Loucy (cell line): Measurements from ENCODE around the gene RAPH1.
"Not testable (repeated sequence)": the region's sequence is repeated elsewhere in the genome, so short reads cannot be mapped to it uniquely, and the experiment has no call there.

Experiments used
- H2AFZ ChIP-seq: fragments of 200-600 bp; sonication (generic); 2 replicates; pipeline ENCODE4 v1.6.0; 2016; ENCODE audit warnings: antibody characterized with exemption, mild to moderate bottlenecking, low read length, moderate library complexity
- H3F3A ChIP-seq: fragments of 200-600 bp; 2 replicates; pipeline ENCODE4 v1.6.0; 2016; ENCODE audit warnings: antibody characterized with exemption, low read depth, mild to moderate bottlenecking
- H3K27me3 ChIP-seq: fragments of 200-600 bp; sonication (generic); 2 replicates; pipeline ENCODE4 v1.6.1; 2014; ENCODE audit warnings: low read length, mild to moderate bottlenecking; ENCODE audit not compliant: insufficient read depth, poor library complexity, severe bottlenecking
- H3K36me3 ChIP-seq: fragments of 200-600 bp; sonication (generic); 2 replicates; pipeline ENCODE4 v1.6.1; 2016; ENCODE audit warnings: low read length; ENCODE audit not compliant: insufficient read depth
- H3K4me1 ChIP-seq: fragments of 200-600 bp; sonication (generic); 2 replicates; pipeline ENCODE4 v1.5.1; 2014; ENCODE audit warnings: low read length, mild to moderate bottlenecking; ENCODE audit not compliant: insufficient read depth, poor library complexity, severe bottlenecking
- H3K4me2 ChIP-seq: fragments of 200-600 bp; sonication (generic); 2 replicates; pipeline ENCODE4 v1.6.0; 2014; ENCODE audit warnings: antibody characterized with exemption, low read length, low read depth, mild to moderate bottlenecking; ENCODE audit not compliant: poor library complexity, severe bottlenecking
- H3K4me3 ChIP-seq: fragments of 200-600 bp; sonication (generic); 2 replicates; pipeline ENCODE4 v1.5.1; 2014; ENCODE audit warnings: low read length, mild to moderate bottlenecking, mixed read lengths; ENCODE audit not compliant: poor library complexity, severe bottlenecking
- H3K79me2 ChIP-seq: fragments of 200-600 bp; sonication (generic); 2 replicates; pipeline ENCODE4 v1.6.1; 2014; ENCODE audit warnings: low read length; ENCODE audit not compliant: insufficient read depth
- H3K9ac ChIP-seq: fragments of 200-600 bp; sonication (generic); 2 replicates; pipeline ENCODE4 v1.6.0; 2014; ENCODE audit warnings: mild to moderate bottlenecking, low read depth, low read length, moderate library complexity; ENCODE audit not compliant: poor library complexity, severe bottlenecking
- H3K9me2 ChIP-seq: fragments of 200-600 bp; sonication (generic); replicated peaks from 2 replicates; pipeline ENCODE4 v1.6.1; 2016; ENCODE audit warnings: low read depth, low read length, mixed read lengths
- H3K9me3 ChIP-seq: fragments of 200-600 bp; sonication (generic); 2 replicates; pipeline ENCODE4 v1.6.1; 2014; ENCODE audit warnings: mild to moderate bottlenecking, antibody characterized with exemption, low read length, low read depth; ENCODE audit not compliant: insufficient read depth
- H4K20me1 ChIP-seq: fragments of 200-600 bp; sonication (generic); 2 replicates; pipeline ENCODE4 v1.6.0; 2014; ENCODE audit warnings: antibody characterized with exemption, low read length, mild to moderate bottlenecking; ENCODE audit not compliant: insufficient read depth, poor library complexity, severe bottlenecking
- EZH2phosphoT487 ChIP-seq: fragments of 200-600 bp; IDR thresholded peaks from 2 replicates; pipeline ENCODE4 v1.6.1; 2018; ENCODE audit warnings: antibody characterized with exemption, mild to moderate bottlenecking, moderate library complexity, borderline replicate concordance
- TF ChIP-seq, protein P1 (sequence below): fragments of 200-600 bp; sonication (generic); conservative IDR thresholded peaks from 2 replicates; pipeline ENCODE4 v1.5.1; 2014; ENCODE audit warnings: mild to moderate bottlenecking, antibody characterized with exemption, low read length

RAPH1 gene

DNA sequence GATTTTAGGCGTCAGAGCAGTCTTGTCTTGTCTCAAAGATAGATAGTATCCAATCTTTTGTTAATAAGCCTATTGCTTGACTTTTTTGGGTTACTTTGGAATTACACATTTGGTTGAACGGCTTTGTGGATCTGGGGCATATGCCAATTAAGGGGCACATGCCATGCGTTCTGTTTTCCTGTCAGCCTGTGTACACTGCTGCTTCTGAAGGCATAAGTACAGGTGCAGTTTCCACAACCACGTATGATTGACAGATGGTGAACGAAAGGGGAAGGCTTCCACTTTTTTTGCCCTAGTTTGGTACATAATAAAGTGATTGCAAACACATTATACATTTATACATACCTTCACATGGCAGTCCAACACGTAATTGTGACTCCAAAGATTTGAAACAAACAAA is 102.3 kb downstream of the RAPH1 start:
- H3K4me2 ChIP-seq, result no peak overlapping the region
- peaks cover 10% of the 10 kb centered on the region for H3K36me3 ChIP-seq

DNA sequence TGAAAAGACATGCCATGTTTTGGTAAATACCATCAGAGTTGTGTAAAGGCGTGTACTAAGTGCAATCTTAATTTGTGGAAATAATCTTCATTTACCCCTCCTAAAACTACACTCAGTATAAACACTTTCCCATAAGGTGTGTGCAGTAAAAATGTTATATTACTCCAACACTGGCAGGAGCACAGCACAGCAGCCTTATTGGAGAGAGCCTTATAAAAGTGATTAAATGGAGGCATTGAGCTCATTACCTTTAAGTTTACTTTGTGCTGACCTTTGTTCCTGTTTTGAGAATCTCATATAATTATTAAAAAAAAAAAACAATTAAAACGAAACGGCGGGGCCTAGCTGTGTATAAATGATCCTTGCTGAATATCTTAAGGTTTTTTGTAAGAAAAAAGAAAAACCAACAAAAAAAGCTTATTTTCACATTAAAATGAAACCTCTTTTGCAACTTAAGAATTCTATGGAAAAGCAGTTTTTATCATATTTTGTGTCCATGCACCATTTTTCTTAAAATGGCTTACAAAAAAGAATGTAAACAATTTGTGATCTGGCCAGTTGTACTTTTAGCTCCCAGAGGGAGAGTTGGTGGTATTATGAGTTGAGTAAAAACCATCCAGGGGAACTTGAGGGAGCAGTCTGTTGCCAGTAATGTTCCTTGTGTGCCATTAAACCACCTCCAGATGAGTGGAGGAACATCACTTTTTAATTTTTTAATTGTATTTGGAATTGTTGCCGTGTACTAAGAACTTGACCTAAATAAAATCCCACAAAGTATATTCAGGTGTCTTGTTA is 103.5 kb downstream of the RAPH1 start:
- Histone ChIP-seq H3K9me2 (no peaks in the 10 kb centered on the region), H3K36me3 (peaks cover 19% of the 10 kb centered on the region), H3K27me3 (no peaks in the 10 kb centered on the region), H3K9me3 (no peaks in the 10 kb centered on the region), H3K4me2 (no peak overlapping the region), H3K9ac (no peak overlapping the region), H3F3A (no peaks in the 10 kb centered on the region), H3K4me3 (no peak overlapping the region), H3K4me1 (no peaks in the 10 kb centered on the region), H4K20me1 (no peaks in the 10 kb centered on the region), H2AFZ (no peak overlapping the region), H3K79me2 (no peaks in the 10 kb centered on the region)
- TF ChIP-seq, protein P1, sequence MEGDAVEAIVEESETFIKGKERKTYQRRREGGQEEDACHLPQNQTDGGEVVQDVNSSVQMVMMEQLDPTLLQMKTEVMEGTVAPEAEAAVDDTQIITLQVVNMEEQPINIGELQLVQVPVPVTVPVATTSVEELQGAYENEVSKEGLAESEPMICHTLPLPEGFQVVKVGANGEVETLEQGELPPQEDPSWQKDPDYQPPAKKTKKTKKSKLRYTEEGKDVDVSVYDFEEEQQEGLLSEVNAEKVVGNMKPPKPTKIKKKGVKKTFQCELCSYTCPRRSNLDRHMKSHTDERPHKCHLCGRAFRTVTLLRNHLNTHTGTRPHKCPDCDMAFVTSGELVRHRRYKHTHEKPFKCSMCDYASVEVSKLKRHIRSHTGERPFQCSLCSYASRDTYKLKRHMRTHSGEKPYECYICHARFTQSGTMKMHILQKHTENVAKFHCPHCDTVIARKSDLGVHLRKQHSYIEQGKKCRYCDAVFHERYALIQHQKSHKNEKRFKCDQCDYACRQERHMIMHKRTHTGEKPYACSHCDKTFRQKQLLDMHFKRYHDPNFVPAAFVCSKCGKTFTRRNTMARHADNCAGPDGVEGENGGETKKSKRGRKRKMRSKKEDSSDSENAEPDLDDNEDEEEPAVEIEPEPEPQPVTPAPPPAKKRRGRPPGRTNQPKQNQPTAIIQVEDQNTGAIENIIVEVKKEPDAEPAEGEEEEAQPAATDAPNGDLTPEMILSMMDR, result no peak
- TF ChIP-seq EZH2phosphoT487, result no peak

More for the DNA sequence above, 102.3 kb downstream of the RAPH1 start:
- Histone ChIP-seq H3K9ac (no peak overlapping the region), H3F3A (no peaks in the 10 kb centered on the region), H3K27me3 (no peaks in the 10 kb centered on the region), H3K9me2 (no peaks in the 10 kb centered on the region), H2AFZ (no peak overlapping the region), H3K79me2 (no peaks in the 10 kb centered on the region), H3K4me1 (no peaks in the 10 kb centered on the region), H3K9me3 (no peaks in the 10 kb centered on the region), H4K20me1 (no peaks in the 10 kb centered on the region), H3K4me3 (no peak overlapping the region)
- TF ChIP-seq, protein P1, result no peak
- TF ChIP-seq EZH2phosphoT487, result no peak

DNA sequence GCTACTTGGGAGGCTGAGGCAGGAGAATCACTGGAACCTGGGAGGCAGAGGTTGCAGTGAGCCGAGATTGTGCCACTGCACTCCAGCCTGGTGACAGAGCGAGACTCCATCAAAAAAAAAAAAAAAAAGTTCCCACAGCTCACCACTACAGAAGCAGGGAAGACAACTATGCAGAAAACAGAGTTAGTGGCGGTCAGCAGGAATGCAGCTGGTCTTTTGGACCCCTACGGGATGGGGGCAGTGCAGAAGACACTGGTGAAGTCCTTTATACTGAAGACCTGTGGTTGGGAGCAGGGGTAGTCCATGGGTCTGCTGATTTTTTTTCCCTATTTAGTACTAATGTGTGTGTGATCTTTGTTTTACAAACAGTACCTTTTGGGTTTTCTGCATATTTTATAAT is 105.5 kb downstream of the RAPH1 start:
- H3F3A ChIP-seq, result not testable (repeated sequence)
- peaks cover 23% of the 10 kb centered on the region for H3K36me3 ChIP-seq

DNA sequence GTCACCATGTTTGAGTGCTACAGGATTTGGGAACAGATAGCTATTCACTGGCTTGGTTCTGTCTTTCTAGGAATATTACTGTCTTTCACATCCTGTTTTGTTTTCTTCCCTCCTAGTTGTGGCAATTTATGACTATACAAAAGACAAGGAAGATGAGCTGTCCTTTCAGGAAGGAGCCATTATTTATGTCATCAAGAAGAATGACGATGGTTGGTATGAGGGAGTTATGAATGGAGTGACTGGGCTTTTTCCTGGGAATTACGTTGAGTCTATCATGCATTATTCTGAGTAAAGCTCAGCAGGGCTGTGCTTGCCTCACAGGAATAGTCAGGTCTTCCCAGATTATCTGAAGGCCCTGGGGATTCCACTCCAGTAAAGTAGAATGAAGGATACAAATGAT is 108.0 kb downstream of the RAPH1 start:
- H3K36me3 ChIP-seq, result peaks cover 46% of the 10 kb centered on the region
- H4K20me1 ChIP-seq, result no peaks in the 10 kb centered on the region
- no peak overlapping the region for H3K9ac ChIP-seq
- H3F3A ChIP-seq, result no peaks in the 10 kb centered on the region
- H3K9me2 ChIP-seq, result no peaks in the 10 kb centered on the region
- TF ChIP-seq, protein P1, result no peak
- TF ChIP-seq EZH2phosphoT487, result no peak
- no peak overlapping the region for H2AFZ ChIP-seq
- no peaks in the 10 kb centered on the region for H3K4me1 ChIP-seq
- no peaks in the 10 kb centered on the region for H3K9me3 ChIP-seq
- H3K4me3 ChIP-seq, result no peak overlapping the region
- H3K27me3 ChIP-seq, result no peaks in the 10 kb centered on the region
- H3K79me2 ChIP-seq, result no peaks in the 10 kb centered on the region
- H3K4me2 ChIP-seq, result no peak overlapping the region

More for the DNA sequence above, 105.5 kb downstream of the RAPH1 start:
- H3K4me3 ChIP-seq, H3K9me2 ChIP-seq, H3K4me1 ChIP-seq, H3K9me3 ChIP-seq, H3K79me2 ChIP-seq, H3K9ac ChIP-seq, H3K4me2 ChIP-seq, H2AFZ ChIP-seq, H4K20me1 ChIP-seq, H3K27me3 ChIP-seq: not testable (repeated sequence)
